ENCODE data around the gene AKTIP.

- TF ChIP-seq, protein P1, sequence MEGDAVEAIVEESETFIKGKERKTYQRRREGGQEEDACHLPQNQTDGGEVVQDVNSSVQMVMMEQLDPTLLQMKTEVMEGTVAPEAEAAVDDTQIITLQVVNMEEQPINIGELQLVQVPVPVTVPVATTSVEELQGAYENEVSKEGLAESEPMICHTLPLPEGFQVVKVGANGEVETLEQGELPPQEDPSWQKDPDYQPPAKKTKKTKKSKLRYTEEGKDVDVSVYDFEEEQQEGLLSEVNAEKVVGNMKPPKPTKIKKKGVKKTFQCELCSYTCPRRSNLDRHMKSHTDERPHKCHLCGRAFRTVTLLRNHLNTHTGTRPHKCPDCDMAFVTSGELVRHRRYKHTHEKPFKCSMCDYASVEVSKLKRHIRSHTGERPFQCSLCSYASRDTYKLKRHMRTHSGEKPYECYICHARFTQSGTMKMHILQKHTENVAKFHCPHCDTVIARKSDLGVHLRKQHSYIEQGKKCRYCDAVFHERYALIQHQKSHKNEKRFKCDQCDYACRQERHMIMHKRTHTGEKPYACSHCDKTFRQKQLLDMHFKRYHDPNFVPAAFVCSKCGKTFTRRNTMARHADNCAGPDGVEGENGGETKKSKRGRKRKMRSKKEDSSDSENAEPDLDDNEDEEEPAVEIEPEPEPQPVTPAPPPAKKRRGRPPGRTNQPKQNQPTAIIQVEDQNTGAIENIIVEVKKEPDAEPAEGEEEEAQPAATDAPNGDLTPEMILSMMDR (IDR thresholded peaks at IDR 0.05) = peak; percentile 88 to 97 (median 90)
- no peak for TF ChIP-seq POLR2A (IDR thresholded peaks at IDR 0.05)
These were observed 7.1 kb upstream of the AKTIP start for GRCh38 chr16:53509906-53510703.
